Ascending aorta (tissue), 2 donors: ENCODE data around the gene PAIP2B. TPM values are rescaled to one million over a fixed set of nuclear protein-coding genes. Genes with fewer than 3 reads are reported as not detected.

Experiments
- DNase-seq, 2 donors: peaks; one replicate each; pipeline ENCODE4 v3.0.0-alpha.2; 2019; ENCODE audit warnings: low spot score in 2 of 2
- H3K27ac ChIP-seq, 2 donors: fragments of 200-600 bp; sonication (generic); one replicate each; pipeline ENCODE4 v1.5.1; 2016 to 2017; ENCODE audit warnings: mild to moderate bottlenecking in 1 of 2
- H3K27me3 ChIP-seq: fragments of 200-600 bp; sonication (generic); one replicate; pipeline ENCODE4 v1.5.1; 2017
- H3K36me3 ChIP-seq, 2 donors: fragments of 200-600 bp; sonication (generic); one replicate each; pipeline ENCODE4 v1.5.1; 2016
- H3K4me1 ChIP-seq, 2 donors: fragments of 200-600 bp; sonication (generic); one replicate each; pipeline ENCODE4 v1.5.1; 2016 to 2017; ENCODE audit warnings: mild to moderate bottlenecking in 1 of 2
- H3K4me3 ChIP-seq, 2 donors: fragments of 200-600 bp; sonication (generic); one replicate each; pipeline ENCODE4 v1.5.1; 2016 to 2017; ENCODE audit warnings: mild to moderate bottlenecking in 1 of 2
- H3K9me3 ChIP-seq, 2 donors: fragments of 200-600 bp; sonication (generic); one replicate each; pipeline ENCODE4 v1.5.1; 2016
- CTCF ChIP-seq, 3 experiments: fragments of 200-600 bp in 2 of 3; fragments of 450-650 bp in 1 of 3; sonication (generic) in 2 of 3; IDR thresholded peaks; one replicate each; pipeline ENCODE4 v1.5.1; 2016 to 2019; ENCODE audit warnings: antibody characterized with exemption in 3 of 3, mild to moderate bottlenecking in 1 of 3, moderate library complexity in 1 of 3
- intact Hi-C: fragments of 100-400 bp; cut with DNase I; formaldehyde crosslinking; loops from one replicate; pipeline ENCODE4 v1.15.1; 2023
- total RNA-seq: library from RNA; depleted of rRNA; stranded (reverse); fragments of >200 nt; gene quantifications from one replicate; pipeline ENCODE4 v1.1.0, GENCODE V29; 2016

Gene PAIP2B
- total RNA-seq, 1 donor from 2014 or later, result 0.32 TPM

DNA sequence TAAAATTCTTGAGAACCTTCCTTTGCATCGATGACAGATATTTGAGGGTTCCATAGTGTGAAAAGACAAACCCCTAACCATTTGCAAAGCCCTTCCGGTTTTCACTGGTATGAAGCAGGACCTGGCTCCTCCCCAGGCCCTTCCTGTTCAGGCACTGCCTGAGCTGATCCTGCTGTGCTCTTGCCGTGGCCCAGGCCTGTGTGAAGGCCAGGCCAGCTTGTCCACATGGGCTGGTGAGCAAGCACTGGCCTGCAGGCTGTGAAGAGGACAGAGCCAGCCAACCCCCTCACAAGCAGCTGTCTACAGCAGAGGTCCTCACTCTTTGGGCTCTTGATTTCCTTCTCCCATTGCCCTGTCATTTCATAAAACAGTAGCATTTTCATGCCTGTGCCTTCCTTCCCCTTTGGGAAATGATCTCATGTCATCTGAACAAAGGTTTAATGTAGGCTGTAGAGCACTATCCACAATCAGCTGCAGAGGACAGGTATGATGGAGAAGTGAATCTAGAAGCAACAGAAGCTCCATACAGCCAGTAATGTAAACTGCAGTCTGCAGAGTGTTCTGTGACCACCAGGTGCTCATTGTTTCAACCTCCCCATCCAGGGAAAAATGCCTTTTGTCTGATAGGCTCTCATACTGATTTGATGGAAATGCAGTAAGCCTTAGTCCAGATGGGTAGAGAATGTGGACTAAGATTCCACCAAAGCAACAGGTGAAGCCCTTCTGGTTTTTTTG is 76.7 kb downstream of the PAIP2B start:
- Histone ChIP-seq H3K36me3 (peaks cover 46 to 54% of the 10 kb centered on the region in 2 donors), H3K9me3 (no peaks in the 10 kb centered on the region), H3K27ac (no peak overlapping the region), H3K4me3 (no peak overlapping the region), H3K4me1 (no peaks in the 10 kb centered on the region), H3K27me3 (no peaks in the 10 kb centered on the region)
- no peak for DNase-seq
- no peak for TF ChIP-seq CTCF (IDR thresholded peaks at IDR 0.05)
- intact Hi-C loops, result no loop called here

GRCh38 chr2:71148506-71149063 is 78.3 kb downstream of the PAIP2B start:
- intact Hi-C loops, result no loop called here
- H3K9me3 ChIP-seq, result no peaks in the 10 kb centered on the region
- DNase-seq, result no peak
- no peaks in the 10 kb centered on the region for H3K4me1 ChIP-seq
- TF ChIP-seq CTCF (IDR thresholded peaks at IDR 0.05), result no peak
- H3K27ac ChIP-seq, result no peak overlapping the region
- H3K36me3 ChIP-seq, result peaks cover 56 to 71% of the 10 kb centered on the region in 2 donors
- H3K4me3 ChIP-seq, result no peak overlapping the region
- no peaks in the 10 kb centered on the region for H3K27me3 ChIP-seq

DNA sequence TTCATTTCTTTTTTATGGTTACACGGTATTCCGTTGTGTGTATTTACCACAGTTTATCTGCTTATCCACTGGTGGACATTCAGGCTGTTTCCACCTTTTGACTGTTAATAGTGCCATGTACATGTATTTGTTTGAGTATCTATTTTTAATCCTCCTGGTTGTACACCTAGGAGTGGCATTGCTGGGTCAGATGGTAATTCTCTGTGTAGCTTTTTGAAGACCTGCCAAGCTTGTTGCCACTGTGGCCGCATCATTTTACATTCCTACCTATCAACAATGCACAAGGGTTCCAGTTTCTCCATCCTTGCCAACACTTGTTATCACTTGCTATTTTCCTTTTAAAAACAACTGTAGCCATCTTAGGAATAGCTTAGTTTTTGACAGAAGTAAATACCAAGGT is 83.1 kb downstream of the PAIP2B start:
- Histone ChIP-seq H3K27ac (no peak overlapping the region), H3K9me3 (no peaks in the 10 kb centered on the region), H3K4me3 (no peak overlapping the region), H3K36me3 (peaks cover 69 to 94% of the 10 kb centered on the region in 2 donors), H3K27me3 (no peaks in the 10 kb centered on the region), H3K4me1 (no peaks in the 10 kb centered on the region)
- intact Hi-C loops, result no loop called here
- no peak for TF ChIP-seq CTCF (IDR thresholded peaks at IDR 0.05)
- no peak for DNase-seq

DNA sequence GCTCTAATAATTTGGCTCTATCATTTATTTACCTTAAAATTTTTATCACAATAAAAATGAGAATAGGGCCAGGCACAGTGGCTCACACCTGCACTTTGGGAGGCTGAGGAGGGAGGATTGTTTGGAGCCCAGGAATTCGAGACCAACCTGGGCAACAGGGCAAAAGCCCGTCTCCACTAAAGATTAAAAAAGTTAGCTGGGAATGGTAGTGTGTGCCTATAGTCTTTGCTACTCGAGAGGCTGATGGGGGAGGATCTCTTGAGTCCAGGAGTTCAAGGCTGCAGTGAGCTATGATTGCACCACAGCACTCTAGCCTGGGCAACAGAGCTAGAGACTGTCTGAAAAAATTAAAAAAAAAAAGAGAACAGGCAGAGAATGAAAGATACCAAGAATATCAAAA is 90.7 kb downstream of the PAIP2B start:
- no peak for DNase-seq
- no peak overlapping the region for H3K27ac ChIP-seq
- no peaks in the 10 kb centered on the region for H3K27me3 ChIP-seq
- TF ChIP-seq CTCF (IDR thresholded peaks at IDR 0.05), result no peak
- intact Hi-C loops, result no loop called here
- H3K4me3 ChIP-seq, result no peak overlapping the region
- H3K36me3 ChIP-seq, result peaks cover 50 to 68% of the 10 kb centered on the region in 2 donors
- H3K4me1 ChIP-seq, result peaks cover 0 to 10% of the 10 kb centered on the region in 2 donors
- no peaks in the 10 kb centered on the region for H3K9me3 ChIP-seq

GRCh38 chr2:71133603-71134002 is 93.3 kb downstream of the PAIP2B start:
- no peaks in the 10 kb centered on the region for H3K27me3 ChIP-seq
- H3K4me1 ChIP-seq, result peaks cover 0 to 13% of the 10 kb centered on the region in 2 donors
- TF ChIP-seq CTCF (IDR thresholded peaks at IDR 0.05), result no peak
- no peak overlapping the region for H3K27ac ChIP-seq
- H3K4me3 ChIP-seq, result no peak overlapping the region
- intact Hi-C loops, result no loop called here
- no peak for DNase-seq
- no peaks in the 10 kb centered on the region for H3K9me3 ChIP-seq
- peaks cover 30 to 47% of the 10 kb centered on the region in 2 donors for H3K36me3 ChIP-seq

Other genes with a start within 250 kb of the PAIP2B start
- gene ANKRD53, start 248.5 kb downstream of the PAIP2B start, total RNA-seq, result 1.4 TPM
- 133 TPM for gene TEX261, start 232.2 kb downstream of the PAIP2B start, total RNA-seq
- gene NAGK, start 158.5 kb downstream of the PAIP2B start, total RNA-seq, result 97.4 TPM
- 2.0 TPM for gene MCEE, start 96.9 kb downstream of the PAIP2B start, total RNA-seq
- 23.0 TPM for gene MPHOSPH10, start 96.5 kb downstream of the PAIP2B start, total RNA-seq
- 56.0 TPM for gene ZNF638, start 104.7 kb upstream of the PAIP2B start, total RNA-seq
- gene DYSF, start 226.5 kb upstream of the PAIP2B start, total RNA-seq, result 58.3 TPM